Lower leg skin (tissue), 3 donors: ENCODE data around the gene P2RX5.

Experiments used
- CTCF ChIP-seq, 3 donors: fragments of 450-650 bp; IDR thresholded peaks; one replicate each; pipeline ENCODE4 v1.5.1; 2016; ENCODE audit warnings: antibody characterized with exemption in 3 of 3, mild to moderate bottlenecking in 3 of 3, moderate library complexity in 2 of 3
- POLR2A ChIP-seq, 2 donors: fragments of 450-650 bp; IDR thresholded peaks; one replicate each; pipeline ENCODE4 v1.6.1; 2016 to 2017; ENCODE audit warnings: antibody characterized with exemption in 2 of 2, mild to moderate bottlenecking in 1 of 2, moderate library complexity in 1 of 2

- TF ChIP-seq CTCF (IDR thresholded peaks at IDR 0.05) (no peak), POLR2A (IDR thresholded peaks at IDR 0.05) (peak in 1 of 2 donors; percentile 61)
Measured at GRCh38 chr17:3668279-3669084, 27.5 kb downstream of the P2RX5 start, which contains the start of the genes EMC6 and TAX1BP3.
